Osteocyte (in vitro differentiated cells): Measurements from ENCODE around the gene CLDN2. TPM values are rescaled to one million over a fixed set of nuclear protein-coding genes. Genes with fewer than 3 reads are reported as not detected.
A peak's percentile ranks its signal among the peaks of the same experiment; 100 is the strongest.

ENCODE experiments used
- DNase-seq: peaks from one replicate; pipeline ENCODE4 v3.0.0; 2021; ENCODE audit warnings: mixed read lengths; ENCODE audit not compliant: unreplicated experiment; ENCODE audit errors: extremely low spot score
- H3K27ac Mint-ChIP-seq: one replicate; pipeline ENCODE4 v1.8.0; 2021; ENCODE audit warnings: mild to moderate bottlenecking, mixed read lengths; ENCODE audit not compliant: unreplicated experiment
- H3K27me3 Mint-ChIP-seq: one replicate; pipeline ENCODE4 v1.8.0; 2021; ENCODE audit warnings: mixed read lengths; ENCODE audit not compliant: unreplicated experiment
- H3K36me3 Mint-ChIP-seq: one replicate; pipeline ENCODE4 v1.8.0; 2021; ENCODE audit warnings: mixed read lengths; ENCODE audit not compliant: unreplicated experiment
- H3K4me1 Mint-ChIP-seq: one replicate; pipeline ENCODE4 v1.8.0; 2021; ENCODE audit warnings: mixed read lengths; ENCODE audit not compliant: unreplicated experiment
- H3K4me3 Mint-ChIP-seq: one replicate; pipeline ENCODE4 v1.8.0; 2021; ENCODE audit warnings: mild to moderate bottlenecking, moderate library complexity, mixed read lengths; ENCODE audit not compliant: unreplicated experiment
- H3K9me3 Mint-ChIP-seq: one replicate; pipeline ENCODE4 v1.8.0; 2021; ENCODE audit warnings: mixed read lengths; ENCODE audit not compliant: unreplicated experiment
- total RNA-seq: library from RNA; stranded (reverse); gene quantifications from 2 replicates; pipeline ENCODE4 v1.2.1, GENCODE V29; 2021
- TF ChIP-seq, protein P1 (sequence below): fragments of 200-600 bp; sonication (generic); IDR thresholded peaks from 2 replicates; pipeline ENCODE4 v1.5.0; 2021; ENCODE audit warnings: antibody characterized with exemption, mild to moderate bottlenecking, moderate library complexity

The CLDN2 gene
- total RNA-seq, 1 donor from 2014 or later = 0.11 TPM

DNA sequence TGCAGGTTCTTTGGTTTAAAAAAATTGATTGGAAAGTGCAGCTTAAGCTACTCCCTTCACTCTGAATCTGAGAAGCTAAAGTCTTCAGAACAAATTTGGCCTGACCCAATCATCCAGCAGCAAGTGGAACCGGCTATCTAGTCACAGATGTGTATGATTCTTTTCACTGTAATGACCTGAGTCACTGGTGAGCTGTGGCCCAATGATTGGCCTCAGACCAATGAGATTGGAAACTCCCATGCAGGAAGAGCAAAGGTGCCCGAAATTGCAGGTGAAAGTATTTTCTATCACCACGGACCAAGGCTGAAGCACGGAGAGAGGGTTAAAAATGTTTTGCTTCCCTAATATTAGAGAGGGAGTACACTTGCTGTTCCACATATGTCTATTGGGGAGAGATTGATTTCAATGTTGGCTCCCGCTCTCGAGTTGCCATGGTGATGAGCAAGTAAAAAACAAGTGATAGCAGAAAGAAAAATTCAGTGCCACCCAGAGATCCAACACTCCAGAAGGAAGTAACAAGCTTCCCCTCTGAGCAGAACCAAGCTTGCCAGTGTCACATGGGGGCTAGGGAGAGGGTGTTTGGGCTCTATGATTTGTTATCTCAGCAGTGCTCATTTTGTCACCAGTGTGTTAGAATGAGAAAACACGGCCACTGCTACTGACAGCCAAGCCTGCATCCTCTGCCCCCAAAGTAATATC is 28.3 kb upstream of the CLDN2 start:
- Mint-ChIP-seq H3K9me3 (peaks cover 6% of the 10 kb centered on the region), H3K27me3 (peaks cover 15% of the 10 kb centered on the region), H3K36me3 (no peaks in the 10 kb centered on the region), H3K4me3 (no peak overlapping the region), H3K27ac (no peak overlapping the region), H3K4me1 (peaks cover 14% of the 10 kb centered on the region)
- TF ChIP-seq, protein P1, sequence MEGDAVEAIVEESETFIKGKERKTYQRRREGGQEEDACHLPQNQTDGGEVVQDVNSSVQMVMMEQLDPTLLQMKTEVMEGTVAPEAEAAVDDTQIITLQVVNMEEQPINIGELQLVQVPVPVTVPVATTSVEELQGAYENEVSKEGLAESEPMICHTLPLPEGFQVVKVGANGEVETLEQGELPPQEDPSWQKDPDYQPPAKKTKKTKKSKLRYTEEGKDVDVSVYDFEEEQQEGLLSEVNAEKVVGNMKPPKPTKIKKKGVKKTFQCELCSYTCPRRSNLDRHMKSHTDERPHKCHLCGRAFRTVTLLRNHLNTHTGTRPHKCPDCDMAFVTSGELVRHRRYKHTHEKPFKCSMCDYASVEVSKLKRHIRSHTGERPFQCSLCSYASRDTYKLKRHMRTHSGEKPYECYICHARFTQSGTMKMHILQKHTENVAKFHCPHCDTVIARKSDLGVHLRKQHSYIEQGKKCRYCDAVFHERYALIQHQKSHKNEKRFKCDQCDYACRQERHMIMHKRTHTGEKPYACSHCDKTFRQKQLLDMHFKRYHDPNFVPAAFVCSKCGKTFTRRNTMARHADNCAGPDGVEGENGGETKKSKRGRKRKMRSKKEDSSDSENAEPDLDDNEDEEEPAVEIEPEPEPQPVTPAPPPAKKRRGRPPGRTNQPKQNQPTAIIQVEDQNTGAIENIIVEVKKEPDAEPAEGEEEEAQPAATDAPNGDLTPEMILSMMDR = no peak
- no peak for DNase-seq

DNA sequence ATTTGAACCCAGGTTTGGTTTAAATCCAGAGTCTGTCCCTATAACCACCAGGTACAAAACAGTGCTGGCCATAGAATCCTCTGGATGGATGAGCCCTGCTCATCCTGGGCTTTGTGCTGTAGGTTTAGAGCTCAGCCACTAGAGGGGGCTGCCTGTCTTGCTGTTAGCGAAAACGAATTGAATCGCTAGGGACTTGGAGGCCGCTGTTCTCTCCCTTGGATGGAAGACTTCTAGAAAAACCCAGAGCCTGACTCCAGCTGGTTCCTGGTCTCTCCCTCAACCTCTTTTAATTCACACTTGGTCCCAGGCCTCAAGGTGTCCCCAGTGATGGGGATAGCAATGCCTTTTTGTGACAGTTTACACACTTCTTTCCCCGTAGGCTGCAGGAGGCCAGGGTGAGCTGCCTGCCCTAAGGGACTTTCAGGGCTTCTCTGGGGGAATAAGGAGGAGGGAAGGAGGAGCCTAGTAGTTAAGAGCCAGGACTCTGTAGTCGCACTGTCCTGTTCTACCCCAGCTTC is 25.8 kb upstream of the CLDN2 start:
- no peak overlapping the region for H3K4me3 Mint-ChIP-seq
- peak overlapping the region; percentile 81 for H3K27ac Mint-ChIP-seq
- H3K36me3 Mint-ChIP-seq = no peaks in the 10 kb centered on the region
- H3K4me1 Mint-ChIP-seq = peaks cover 21% of the 10 kb centered on the region
- DNase-seq = no peak
- peaks cover 11% of the 10 kb centered on the region for H3K27me3 Mint-ChIP-seq
- TF ChIP-seq, protein P1 = peak; percentile 83
- H3K9me3 Mint-ChIP-seq = no peaks in the 10 kb centered on the region

DNA sequence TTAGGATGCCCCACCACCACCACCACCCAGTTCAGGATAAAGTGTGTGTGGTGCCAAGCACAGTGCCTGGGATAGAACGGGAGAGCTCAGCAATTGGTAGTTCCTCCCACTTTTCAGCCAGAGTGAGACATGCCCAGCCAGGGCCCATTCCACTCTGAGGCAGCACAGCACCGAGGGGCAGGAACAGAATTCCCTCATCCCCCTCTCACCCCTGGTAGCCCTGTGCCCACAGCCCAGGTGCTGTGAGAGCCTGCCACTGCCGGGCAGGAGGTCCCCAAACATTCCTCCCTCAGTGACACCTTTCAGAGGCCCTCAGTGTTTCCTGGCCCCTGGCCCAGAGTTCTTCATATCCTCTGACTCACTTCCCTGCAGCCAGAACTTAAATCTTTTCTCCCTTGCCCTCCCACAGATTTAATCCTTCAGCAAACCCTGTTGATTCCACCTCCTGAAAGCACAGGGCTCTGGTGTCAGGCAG is 25.2 kb upstream of the CLDN2 start:
- no peak for DNase-seq
- no peaks in the 10 kb centered on the region for H3K36me3 Mint-ChIP-seq
- TF ChIP-seq, protein P1 = no peak
- no peaks in the 10 kb centered on the region for H3K9me3 Mint-ChIP-seq
- H3K4me3 Mint-ChIP-seq = no peak overlapping the region
- H3K27ac Mint-ChIP-seq = peak overlapping the region; percentile 81
- peaks cover 11% of the 10 kb centered on the region for H3K27me3 Mint-ChIP-seq
- peaks cover 21% of the 10 kb centered on the region for H3K4me1 Mint-ChIP-seq

DNA sequence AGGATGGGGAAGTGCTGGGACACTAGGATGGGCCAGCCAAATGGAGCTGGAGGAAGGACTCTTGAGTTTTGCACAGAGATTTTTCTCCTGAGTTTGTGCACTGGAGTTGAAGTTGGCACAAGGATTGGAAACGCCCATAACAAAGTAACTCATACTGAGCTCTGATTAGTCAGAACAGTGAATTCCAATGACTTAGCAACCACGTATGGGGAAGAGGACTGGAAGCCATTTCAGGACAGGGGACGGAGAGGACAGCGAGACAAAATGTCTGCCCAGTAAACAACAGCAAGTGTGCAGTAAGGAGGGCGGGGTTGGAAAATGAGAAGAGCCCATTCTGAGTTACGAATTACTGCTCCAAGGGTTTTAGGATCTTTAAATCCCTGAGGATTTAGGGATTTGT is 22.9 kb upstream of the CLDN2 start:
- Mint-ChIP-seq H3K4me1 (peaks cover 21% of the 10 kb centered on the region), H3K27me3 (no peaks in the 10 kb centered on the region), H3K4me3 (no peak overlapping the region), H3K27ac (no peak overlapping the region), H3K9me3 (no peaks in the 10 kb centered on the region), H3K36me3 (no peaks in the 10 kb centered on the region)
- TF ChIP-seq, protein P1 = no peak
- no peak for DNase-seq

DNA sequence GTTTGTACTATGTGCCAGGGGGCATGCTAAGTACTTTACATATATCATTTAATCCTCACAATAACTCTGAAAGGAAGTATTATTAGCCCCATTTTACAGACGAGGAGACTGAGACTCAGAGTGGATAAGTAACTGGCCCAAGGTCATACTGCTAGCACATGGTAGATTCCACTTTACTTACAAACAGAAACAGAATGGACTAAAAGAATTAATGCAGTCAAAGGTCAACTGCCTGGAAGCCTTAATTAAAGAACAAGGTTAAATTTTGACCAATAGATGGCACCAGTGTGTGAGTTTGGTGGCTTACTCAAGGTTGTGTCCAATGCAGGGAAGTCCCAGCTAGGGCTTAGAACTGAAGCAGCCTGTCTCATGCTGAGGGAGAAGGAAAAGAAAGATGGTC is 21.7 kb upstream of the CLDN2 start:
- Mint-ChIP-seq H3K27ac (no peak overlapping the region), H3K27me3 (no peaks in the 10 kb centered on the region), H3K9me3 (no peaks in the 10 kb centered on the region), H3K4me3 (no peak overlapping the region), H3K36me3 (no peaks in the 10 kb centered on the region), H3K4me1 (peaks cover 23% of the 10 kb centered on the region)
- TF ChIP-seq, protein P1 = peak; percentile 56
- no peak for DNase-seq
